GM19328 (cell line): ENCODE measurements around the gene SULF2.

Experiments
- ATAC-seq: cut with Tn5 transposase; IDR thresholded peaks from one replicate; pipeline ENCODE4 v1.9.1; 2021; ENCODE audit warnings: mild to moderate bottlenecking, moderate library complexity; ENCODE audit not compliant: unreplicated experiment

Gene SULF2

GRCh38 chr20:47765271-47765670 is 20.0 kb downstream of the SULF2 start:
- no peak for ATAC-seq

- ATAC-seq = no peak
These were observed 21.0 kb downstream of the SULF2 start for GRCh38 chr20:47764154-47764733.

- no peak for ATAC-seq
These were observed 22.5 kb downstream of the SULF2 start for GRCh38 chr20:47762699-47763268.

- ATAC-seq = no peak
These were observed 23.7 kb downstream of the SULF2 start for GRCh38 chr20:47761482-47762047.

- ATAC-seq = no peak
These were observed 24.4 kb downstream of the SULF2 start for GRCh38 chr20:47760686-47761481.

GRCh38 chr20:47758517-47759450 is 26.5 kb downstream of the SULF2 start:
- ATAC-seq = no peak

GRCh38 chr20:47757145-47758035 is 27.9 kb downstream of the SULF2 start:
- ATAC-seq = no peak

GRCh38 chr20:47754946-47755652 is 30.2 kb downstream of the SULF2 start:
- no peak for ATAC-seq

- ATAC-seq = no peak
These were observed 30.9 kb downstream of the SULF2 start for GRCh38 chr20:47754388-47754715.

- no peak for ATAC-seq
These were observed 31.5 kb downstream of the SULF2 start for GRCh38 chr20:47753576-47754387.

- no peak for ATAC-seq
These were observed 33.8 kb downstream of the SULF2 start for GRCh38 chr20:47751449-47751848.

- no peak for ATAC-seq
These were observed 35.9 kb downstream of the SULF2 start for GRCh38 chr20:47749339-47749738.

- no peak for ATAC-seq
These were observed 36.5 kb downstream of the SULF2 start for GRCh38 chr20:47748823-47749222.

- no peak for ATAC-seq
These were observed 37.2 kb downstream of the SULF2 start for GRCh38 chr20:47748069-47748468.

- ATAC-seq = no peak
These were observed 37.6 kb downstream of the SULF2 start for GRCh38 chr20:47747669-47748031.

- ATAC-seq = no peak
These were observed 40.5 kb downstream of the SULF2 start for GRCh38 chr20:47744803-47745202.

- no peak for ATAC-seq
These were observed 41.6 kb downstream of the SULF2 start for GRCh38 chr20:47743671-47744070.
